Measurements from ENCODE around the gene GJD3.
A peak's percentile ranks its signal among the peaks of the same experiment; 100 is the strongest.

The GJD3 gene

GRCh38 chr17:40350689-40351358, 13.7 kb downstream of the GJD3 start:
- no peak for DNase-seq

- no peak for DNase-seq
These were observed 14.4 kb downstream of the GJD3 start for GRCh38 chr17:40349895-40350688.

GRCh38 chr17:40349477-40349894, 15.1 kb downstream of the GJD3 start:
- no peak for DNase-seq

- no peak for DNase-seq
These were observed 15.7 kb downstream of the GJD3 start for GRCh38 chr17:40348562-40349476.

GRCh38 chr17:40348136-40348504, 16.4 kb downstream of the GJD3 start:
- DNase-seq = no peak

GRCh38 chr17:40347319-40348135, 17.0 kb downstream of the GJD3 start:
- no peak for DNase-seq

- DNase-seq = no peak
These were observed 17.8 kb downstream of the GJD3 start for GRCh38 chr17:40346765-40347158.

- no peak for DNase-seq
These were observed 18.4 kb downstream of the GJD3 start for GRCh38 chr17:40345994-40346764.

- no peak for DNase-seq
These were observed 19.2 kb downstream of the GJD3 start for GRCh38 chr17:40345161-40345993.

- no peak for DNase-seq
These were observed 19.9 kb downstream of the GJD3 start for GRCh38 chr17:40344421-40345160.

GRCh38 chr17:40343219-40344119, 21.1 kb downstream of the GJD3 start:
- DNase-seq = no peak

- DNase-seq = no peak
These were observed 21.9 kb downstream of the GJD3 start for GRCh38 chr17:40342504-40343218.

GRCh38 chr17:40341808-40342503, 22.6 kb downstream of the GJD3 start:
- peak; percentile 35 for DNase-seq

- peak; percentile 56 for DNase-seq
These were observed 23.4 kb downstream of the GJD3 start for GRCh38 chr17:40340880-40341807.

GRCh38 chr17:40340327-40340726, 24.2 kb downstream of the GJD3 start:
- DNase-seq = no peak

GRCh38 chr17:40338941-40339649, 25.4 kb downstream of the GJD3 start:
- DNase-seq = no peak

All from HCEC 1CT (cell line).